ENCODE measurements around the gene FIP1L1.

FIP1L1 gene

GRCh38 chr4:53476232-53477037 lies 99.0 kb downstream of the FIP1L1 start:
- peak; percentile 94 for DNase-seq (ENCODE audit: low spot score)

GRCh38 chr4:53477038-53477565 lies 99.7 kb downstream of the FIP1L1 start:
- DNase-seq (ENCODE audit: low spot score): no peak

DNA sequence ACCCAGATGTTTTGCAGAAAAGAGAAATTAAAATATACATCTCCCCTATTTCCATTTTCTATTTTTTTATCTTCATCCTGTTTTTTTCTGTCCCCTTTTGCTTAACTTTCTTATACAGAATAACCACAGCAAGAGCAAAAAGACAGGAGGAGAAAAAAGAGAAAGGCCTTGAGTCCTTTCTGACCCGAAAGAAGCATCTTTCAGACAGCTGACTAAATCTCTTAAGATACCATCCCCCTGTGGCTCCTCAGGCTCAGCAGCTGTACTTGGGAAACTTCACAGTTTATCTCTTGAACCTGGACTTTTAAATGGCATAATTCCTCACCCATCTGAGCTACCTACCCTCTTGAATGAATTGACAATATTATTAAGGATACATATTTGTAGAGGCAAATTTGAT lies 100.2 kb downstream of the FIP1L1 start:
- DNase-seq (ENCODE audit: low spot score): no peak

- peak; percentile 60 for DNase-seq (ENCODE audit: low spot score)
Measured at GRCh38 chr4:53478671-53479456, 101.4 kb downstream of the FIP1L1 start.

DNA sequence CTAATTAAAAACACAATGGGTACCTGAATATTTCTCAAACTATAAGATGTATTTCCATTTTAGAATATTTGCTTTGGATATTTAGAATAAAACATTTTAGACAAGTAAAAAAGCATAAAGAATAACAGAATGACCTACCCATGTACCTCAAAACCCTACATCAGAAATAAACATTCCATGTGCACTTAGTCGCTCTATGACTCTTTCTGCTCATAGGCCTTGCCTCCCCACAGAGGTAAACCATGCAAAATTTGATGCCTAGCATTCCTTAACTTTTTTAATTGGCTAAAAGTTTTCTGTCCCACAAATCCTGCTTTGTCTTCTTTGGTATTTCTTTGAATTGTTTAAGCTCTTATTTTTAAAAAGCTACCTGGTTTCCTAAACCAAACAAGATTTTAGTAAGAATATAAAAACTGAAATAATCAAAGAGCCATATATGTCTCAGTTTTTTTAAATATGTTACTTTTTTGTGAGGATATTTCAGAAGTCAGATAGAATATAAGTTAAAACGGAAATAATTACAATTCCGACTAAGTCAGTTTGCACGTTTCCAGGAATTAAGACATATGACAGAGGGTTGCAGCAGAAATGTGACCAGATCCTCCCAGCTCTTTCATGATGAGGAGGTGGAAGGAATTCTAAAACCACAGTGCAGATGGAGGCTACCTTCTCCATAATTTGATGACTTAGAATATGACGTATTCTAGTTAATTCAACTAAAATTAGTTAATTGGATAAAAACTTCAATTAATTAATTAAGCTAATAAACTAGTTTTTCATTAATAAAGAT lies 102.5 kb downstream of the FIP1L1 start:
- peak; percentile 55 for DNase-seq (ENCODE audit: low spot score)

DNA sequence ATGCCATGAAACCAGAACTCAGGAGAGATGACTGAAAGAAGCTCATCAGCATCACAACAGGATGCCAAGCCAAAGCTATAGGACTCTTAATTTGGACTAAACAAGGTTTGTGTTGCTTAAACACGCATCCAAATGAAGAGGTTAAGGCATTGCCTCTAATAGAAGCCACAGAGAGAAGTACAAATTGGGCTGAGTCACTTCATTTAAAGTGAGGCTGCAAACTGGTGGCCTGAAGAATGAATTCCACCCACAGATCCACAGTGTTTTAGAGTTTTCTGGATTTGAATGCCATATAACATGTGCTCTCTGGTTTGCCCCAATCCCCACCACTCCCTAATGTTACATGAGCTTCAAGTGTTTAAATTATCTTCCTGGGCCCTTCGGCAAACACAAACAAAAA lies 103.5 kb downstream of the FIP1L1 start:
- DNase-seq (ENCODE audit: low spot score): peak; percentile 4

DNA sequence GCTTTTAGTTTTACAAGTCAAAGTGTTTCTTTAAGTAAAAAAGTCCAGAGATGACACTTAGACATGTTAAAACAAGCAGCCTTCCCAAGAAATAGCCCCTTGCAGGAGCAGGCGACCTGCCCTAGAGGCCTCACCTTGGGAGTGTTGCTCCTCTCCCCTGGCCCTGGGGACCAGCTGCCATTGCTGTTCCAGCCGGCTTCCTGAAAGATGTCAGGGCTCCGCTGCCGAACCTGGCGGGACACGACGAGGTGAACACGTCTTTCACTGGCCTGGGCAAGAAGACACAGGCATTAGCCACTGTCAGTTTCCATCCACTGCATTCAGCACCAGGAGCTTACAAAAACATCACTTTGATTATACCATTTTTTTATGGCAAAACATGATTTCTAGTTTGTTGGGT lies 104.1 kb downstream of the FIP1L1 start:
- DNase-seq (ENCODE audit: low spot score): no peak

- no peak for DNase-seq (ENCODE audit: low spot score)
Measured at GRCh38 chr4:53483250-53483649, 105.8 kb downstream of the FIP1L1 start.

- no peak for DNase-seq (ENCODE audit: low spot score)
Measured at GRCh38 chr4:53484911-53485657, 107.6 kb downstream of the FIP1L1 start.

GRCh38 chr4:53485658-53486040 lies 108.2 kb downstream of the FIP1L1 start:
- no peak for DNase-seq (ENCODE audit: low spot score)

- DNase-seq (ENCODE audit: low spot score): no peak
Measured at GRCh38 chr4:53487766-53488165, 110.3 kb downstream of the FIP1L1 start.

DNA sequence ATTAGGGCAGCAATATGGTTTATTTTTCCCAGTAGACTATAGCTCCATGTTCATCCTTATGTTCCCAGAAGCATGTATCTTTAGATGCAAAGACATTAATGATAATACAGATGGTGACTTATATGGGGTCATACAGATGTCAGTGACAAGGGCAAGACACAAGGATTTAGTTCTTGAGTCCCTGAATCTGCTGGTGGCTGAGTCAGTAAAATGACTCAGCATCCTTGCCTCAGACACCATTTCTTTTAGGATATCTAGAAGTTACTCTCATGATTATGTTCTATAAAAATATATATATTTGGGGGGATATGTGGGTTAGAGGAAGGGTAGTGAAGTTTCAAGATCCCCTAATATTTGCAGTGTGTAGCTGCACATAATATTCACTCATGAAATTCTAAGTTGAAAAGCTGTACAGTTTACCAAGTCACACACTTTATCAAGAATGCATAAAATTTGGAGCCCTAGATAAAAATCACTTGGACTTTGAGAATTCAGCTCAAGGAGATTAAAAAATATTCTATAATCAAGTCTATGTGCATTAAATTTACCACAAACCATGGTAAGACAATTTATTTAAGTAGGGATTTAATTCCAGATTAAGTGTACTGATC lies 111.9 kb downstream of the FIP1L1 start:
- peak; percentile 59 for DNase-seq (ENCODE audit: low spot score)

GRCh38 chr4:53490161-53490956 lies 112.9 kb downstream of the FIP1L1 start:
- DNase-seq (ENCODE audit: low spot score): peak; percentile 21

- DNase-seq (ENCODE audit: low spot score): peak; percentile 80
Measured at GRCh38 chr4:53490965-53491622, 113.7 kb downstream of the FIP1L1 start.

DNA sequence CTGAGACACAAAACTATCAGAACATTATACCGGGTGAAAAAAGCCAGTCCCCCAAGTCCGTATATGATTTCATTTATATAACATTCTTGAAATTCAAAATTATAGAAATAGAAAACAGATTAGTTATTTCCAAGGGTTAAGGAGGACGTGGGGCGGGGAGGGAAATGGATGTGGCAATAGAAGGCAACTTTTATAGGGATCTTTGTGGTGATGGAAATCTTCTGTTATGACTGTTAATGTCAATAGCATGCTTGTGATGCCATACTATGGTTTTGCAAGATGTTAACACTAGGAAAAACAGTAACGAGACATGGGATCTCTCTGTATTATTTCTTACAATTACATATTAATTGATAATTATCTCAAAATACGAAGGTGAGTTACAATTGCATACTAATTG lies 117.4 kb downstream of the FIP1L1 start:
- no peak for DNase-seq (ENCODE audit: low spot score)

DNA sequence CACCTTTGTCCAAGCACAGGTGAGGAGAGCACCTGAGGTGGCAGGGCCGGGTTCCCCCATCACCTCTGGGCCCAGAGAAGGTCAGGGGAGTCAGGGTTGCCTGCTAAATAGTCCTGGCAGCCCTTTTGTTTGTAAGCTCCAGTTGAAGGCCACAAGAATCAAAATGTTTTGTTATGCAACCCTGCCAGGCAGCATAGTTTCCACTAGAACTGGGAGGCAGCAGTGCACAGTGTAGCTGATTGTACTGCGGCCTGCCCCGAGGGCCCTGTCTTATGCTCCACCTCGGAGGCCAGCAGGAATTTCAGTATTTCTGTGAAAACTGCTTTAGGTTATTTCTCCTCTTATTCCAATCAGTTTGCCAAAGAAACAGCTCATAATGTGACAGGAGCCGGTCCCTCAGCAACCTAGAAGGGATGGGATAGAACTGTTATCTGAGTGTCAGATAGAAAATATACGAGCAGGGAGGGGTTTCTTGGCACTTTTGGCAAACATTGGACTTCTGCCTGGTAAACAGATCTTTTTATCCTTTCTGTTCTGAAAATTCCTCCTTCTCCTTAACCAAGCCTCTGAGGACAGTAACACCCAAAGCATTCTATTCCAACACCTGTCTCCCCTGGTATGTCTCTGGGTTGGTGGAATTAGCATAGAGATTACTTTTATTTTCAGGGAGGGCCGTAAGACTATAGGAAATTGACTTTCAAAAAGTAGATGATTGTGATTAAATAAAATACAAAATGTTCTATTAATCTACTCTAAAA lies 120.2 kb downstream of the FIP1L1 start:
- DNase-seq (ENCODE audit: low spot score): peak; percentile 84

DNA sequence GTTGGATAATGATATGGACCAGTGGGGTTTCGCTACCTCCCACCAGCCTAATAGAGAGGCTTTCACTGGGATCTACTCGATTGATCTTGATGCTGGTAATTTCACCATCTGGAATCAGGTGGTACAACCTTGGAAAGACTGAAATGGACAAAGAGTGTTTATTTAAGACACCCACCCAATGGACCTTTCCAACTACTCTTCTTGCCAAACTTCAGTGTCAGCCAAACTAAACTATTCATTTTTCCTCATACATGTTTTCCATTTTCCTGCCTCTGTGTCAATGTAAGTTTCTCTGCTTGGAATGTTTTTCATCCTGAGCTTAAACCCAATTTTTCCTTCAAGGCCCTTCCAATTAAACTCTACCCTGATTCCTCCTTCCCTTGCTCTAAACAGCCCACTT lies 121.3 kb downstream of the FIP1L1 start:
- no peak for DNase-seq (ENCODE audit: low spot score)

- DNase-seq (ENCODE audit: low spot score): no peak
Measured at GRCh38 chr4:53499791-53500190, 122.3 kb downstream of the FIP1L1 start.

DNA sequence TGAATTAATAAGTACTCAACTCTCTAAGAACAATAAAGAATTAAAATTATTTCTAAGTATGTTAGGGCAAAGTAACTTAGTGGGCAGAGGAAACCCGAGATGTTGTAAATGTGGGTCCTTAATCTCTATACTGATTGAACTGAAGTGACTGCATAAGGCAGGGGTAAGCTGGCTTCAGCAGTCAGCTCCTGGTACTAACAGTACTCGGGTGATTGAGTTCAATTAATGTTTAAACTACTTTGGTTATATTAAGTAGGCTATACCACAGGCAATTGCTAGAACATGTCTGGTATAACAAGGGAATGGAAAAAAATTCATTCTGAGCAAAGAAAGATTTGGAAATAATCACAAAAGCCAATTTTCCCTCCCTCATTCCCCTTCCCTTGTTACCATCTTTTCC lies 123.1 kb downstream of the FIP1L1 start:
- DNase-seq (ENCODE audit: low spot score): no peak
